Measurements from ENCODE around the gene NPFFR1. TPM values are rescaled to one million over a fixed set of nuclear protein-coding genes. Genes with fewer than 3 reads are reported as not detected.

Gene NPFFR1
- total RNA-seq, 1 experiment from 2014 or later: 0.24 TPM

- peaks cover 17% of the 10 kb centered on the region for H3K4me1 Mint-ChIP-seq (ENCODE audit: low read depth, unreplicated experiment)
- no peak overlapping the region for H3K4me3 Mint-ChIP-seq (ENCODE audit: low read depth, unreplicated experiment)
- intact Hi-C loops (cut with micrococcal nuclease; ENCODE audit: unreplicated experiment): no loop called here
- CTCF ChIA-PET: no interaction called here
- H3K36me3 Mint-ChIP-seq (ENCODE audit: insufficient read depth, unreplicated experiment): no peaks in the 10 kb centered on the region
- no peak for TF ChIP-seq CTCF (IDR thresholded peaks at IDR 0.05; ENCODE audit: unreplicated experiment)
- DNase-seq: no peak
- BruUV-seq (replicated peaks): no TSS peak
- H3K9me3 Mint-ChIP-seq (ENCODE audit: low read depth, unreplicated experiment): no peaks in the 10 kb centered on the region
- H3K27ac Mint-ChIP-seq (ENCODE audit: unreplicated experiment): no peak overlapping the region
- peaks cover 35% of the 10 kb centered on the region for H3K27me3 Mint-ChIP-seq (ENCODE audit: unreplicated experiment)
Measured at GRCh38 chr10:70286616-70287015, 2.8 kb upstream of the NPFFR1 start.

- Mint-ChIP-seq H3K27me3 (ENCODE audit: unreplicated experiment) (peaks cover 46% of the 10 kb centered on the region), H3K27ac (ENCODE audit: unreplicated experiment) (no peak overlapping the region), H3K36me3 (ENCODE audit: insufficient read depth, unreplicated experiment) (no peaks in the 10 kb centered on the region), H3K9me3 (ENCODE audit: low read depth, unreplicated experiment) (no peaks in the 10 kb centered on the region), H3K4me3 (ENCODE audit: low read depth, unreplicated experiment) (no peak overlapping the region), H3K4me1 (ENCODE audit: low read depth, unreplicated experiment) (peaks cover 16% of the 10 kb centered on the region)
- intact Hi-C loops (cut with micrococcal nuclease; ENCODE audit: unreplicated experiment): no loop called here
- no peak for DNase-seq
- TF ChIP-seq CTCF (IDR thresholded peaks at IDR 0.05; ENCODE audit: unreplicated experiment): no peak
- CTCF ChIA-PET: no interaction called here
- no TSS peak for BruUV-seq (replicated peaks)
Measured at GRCh38 chr10:70285476-70285831, 1.6 kb upstream of the NPFFR1 start.

GRCh38 chr10:70284542-70285475 lies 1.0 kb upstream of the NPFFR1 start:
- no peak overlapping the region for H3K27ac Mint-ChIP-seq (ENCODE audit: unreplicated experiment)
- H3K4me1 Mint-ChIP-seq (ENCODE audit: low read depth, unreplicated experiment): peaks cover 9% of the 10 kb centered on the region
- intact Hi-C loops (cut with micrococcal nuclease; ENCODE audit: unreplicated experiment): no loop called here
- no peaks in the 10 kb centered on the region for H3K36me3 Mint-ChIP-seq (ENCODE audit: insufficient read depth, unreplicated experiment)
- DNase-seq: no peak
- H3K4me3 Mint-ChIP-seq (ENCODE audit: low read depth, unreplicated experiment): no peak overlapping the region
- H3K9me3 Mint-ChIP-seq (ENCODE audit: low read depth, unreplicated experiment): no peaks in the 10 kb centered on the region
- CTCF ChIA-PET: no interaction called here
- TF ChIP-seq CTCF (IDR thresholded peaks at IDR 0.05; ENCODE audit: unreplicated experiment): no peak
- peaks cover 53% of the 10 kb centered on the region for H3K27me3 Mint-ChIP-seq (ENCODE audit: unreplicated experiment)
- no TSS peak for BruUV-seq (replicated peaks)

- no TSS peak for BruUV-seq (replicated peaks)
- Mint-ChIP-seq H3K4me3 (ENCODE audit: low read depth, unreplicated experiment) (no peak overlapping the region), H3K4me1 (ENCODE audit: low read depth, unreplicated experiment) (peaks cover 8% of the 10 kb centered on the region), H3K27me3 (ENCODE audit: unreplicated experiment) (peaks cover 55% of the 10 kb centered on the region), H3K36me3 (ENCODE audit: insufficient read depth, unreplicated experiment) (no peaks in the 10 kb centered on the region), H3K27ac (ENCODE audit: unreplicated experiment) (no peak overlapping the region), H3K9me3 (ENCODE audit: low read depth, unreplicated experiment) (no peaks in the 10 kb centered on the region)
- CTCF ChIA-PET: no interaction called here
- TF ChIP-seq CTCF (IDR thresholded peaks at IDR 0.05; ENCODE audit: unreplicated experiment): no peak
- no peak for DNase-seq
- intact Hi-C loops (cut with micrococcal nuclease; ENCODE audit: unreplicated experiment): no loop called here
Measured at GRCh38 chr10:70283071-70283444, 746 bp downstream of the NPFFR1 start.

Measured in Calu3 (cell line).